Medulla oblongata (tissue), 1 donor: ENCODE data around the gene CCDC124.
"Not testable (repeated sequence)": the region's sequence is repeated elsewhere in the genome, so short reads cannot be mapped to it uniquely, and the experiment has no call there.

ENCODE experiments used
- DNase-seq: peaks from one replicate; pipeline ENCODE4 v3.0.0-alpha.2; 2015; ENCODE audit errors: extremely low spot score

The CCDC124 gene

GRCh38 chr19:17985037-17985818 is 52.4 kb downstream of the CCDC124 start:
- DNase-seq = no peak

- DNase-seq = not testable (repeated sequence)
Observed at GRCh38 chr19:17986569-17986968, 53.8 kb downstream of the CCDC124 start.

- no peak for DNase-seq
Observed at GRCh38 chr19:17988161-17988560, 55.3 kb downstream of the CCDC124 start.

- no peak for DNase-seq
Observed at GRCh38 chr19:17989425-17990094, 56.7 kb downstream of the CCDC124 start.

- DNase-seq = no peak
Observed at GRCh38 chr19:17993076-17993813, 60.4 kb downstream of the CCDC124 start.
